Tibial artery (tissue), 4 donors: Measurements from ENCODE around the gene ACBD5.
A peak's percentile ranks its signal among the peaks of the same experiment; 100 is the strongest.

Experiments used
- DNase-seq, 2 donors: peaks; one replicate each; pipeline ENCODE4 v3.0.0-alpha.2; 2019
- H3K27ac ChIP-seq, 2 donors: fragments of 200-600 bp; sonication (generic) in 1 of 2; 1 replicate in 1 of 2; 2 replicates in 1 of 2; pipeline ENCODE4 v1.5.1; 2018 to 2019; ENCODE audit warnings: mild to moderate bottlenecking in 1 of 2
- H3K27me3 ChIP-seq, 2 donors: fragments of 200-600 bp; sonication (generic) in 1 of 2; one replicate each; pipeline versions ENCODE4 v1.5.1 to v1.6.0; 2016 to 2019
- H3K36me3 ChIP-seq, 3 donors: fragments of 200-600 bp; sonication (generic) in 2 of 3; one replicate each; pipeline ENCODE4 v1.5.1; 2016 to 2019; ENCODE audit warnings: mild to moderate bottlenecking in 2 of 3
- H3K4me1 ChIP-seq, 4 donors: fragments of 200-600 bp; sonication (generic) in 2 of 4; 1 replicate in 3 of 4; 2 replicates in 1 of 4; pipeline ENCODE4 v1.5.1; 2016 to 2019
- H3K4me3 ChIP-seq, 2 donors: fragments of 200-600 bp; sonication (generic) in 1 of 2; 1 replicate in 1 of 2; 2 replicates in 1 of 2; pipeline ENCODE4 v1.5.1; 2018 to 2019; ENCODE audit warnings: mild to moderate bottlenecking in 2 of 2
- H3K9me3 ChIP-seq, 3 donors: fragments of 200-600 bp; sonication (generic) in 1 of 3; one replicate each; pipeline ENCODE4 v1.5.1; 2016 to 2019
- CTCF ChIP-seq, 2 experiments: fragments of 200-600 bp in 1 of 2; fragments of 450-650 bp in 1 of 2; IDR thresholded peaks; one replicate each; pipeline ENCODE4 v1.5.1; 2017 to 2019; ENCODE audit warnings: antibody characterized with exemption in 2 of 2, mild to moderate bottlenecking in 1 of 2, moderate library complexity in 1 of 2
- intact Hi-C: fragments of 100-400 bp; cut with DNase I; formaldehyde crosslinking; loops from one replicate; pipeline ENCODE4 v1.15.0; 2023; ENCODE audit warnings: low total_unique reads

The ACBD5 gene

DNA sequence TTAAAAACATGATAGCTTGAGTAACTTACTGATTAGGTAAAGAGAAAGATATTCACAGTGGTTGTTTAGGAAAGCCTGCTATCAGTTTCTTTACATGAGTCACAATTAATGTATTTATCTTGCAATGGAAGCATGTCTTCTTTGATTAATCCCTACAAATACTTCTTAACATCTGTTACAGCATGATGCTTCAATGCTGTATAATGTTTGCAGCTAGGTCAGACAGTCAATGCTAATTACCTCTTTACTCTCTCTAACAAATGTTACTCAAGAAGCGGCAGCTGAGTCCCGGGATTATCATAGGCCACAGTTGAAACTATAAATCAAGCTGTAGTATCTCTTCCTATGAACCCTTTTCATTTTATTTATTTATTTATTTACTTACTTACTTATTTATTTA, 33.2 kb downstream of the ACBD5 start:
- H3K4me1 ChIP-seq: no peaks in the 10 kb centered on the region
- no peaks in the 10 kb centered on the region for H3K9me3 ChIP-seq
- peaks cover 68 to 98% (median 93%) of the 10 kb centered on the region in 3 donors for H3K36me3 ChIP-seq
- no peaks in the 10 kb centered on the region for H3K27me3 ChIP-seq
- no peak overlapping the region for H3K27ac ChIP-seq
- no peak for DNase-seq
- no peak for TF ChIP-seq CTCF (IDR thresholded peaks at IDR 0.05)
- intact Hi-C loops: no loop called here
- no peak overlapping the region for H3K4me3 ChIP-seq

GRCh38 chr10:27203806-27204205, 36.8 kb downstream of the ACBD5 start:
- no peak for TF ChIP-seq CTCF (IDR thresholded peaks at IDR 0.05)
- Histone ChIP-seq H3K27ac (no peak overlapping the region), H3K27me3 (no peaks in the 10 kb centered on the region), H3K36me3 (peaks cover 44 to 99% (median 94%) of the 10 kb centered on the region in 3 donors), H3K4me1 (no peaks in the 10 kb centered on the region), H3K4me3 (no peak overlapping the region), H3K9me3 (no peaks in the 10 kb centered on the region)
- DNase-seq: no peak
- intact Hi-C loops: no loop called here

GRCh38 chr10:27197980-27198620, 42.5 kb downstream of the ACBD5 start:
- no peak overlapping the region for H3K27ac ChIP-seq

DNA sequence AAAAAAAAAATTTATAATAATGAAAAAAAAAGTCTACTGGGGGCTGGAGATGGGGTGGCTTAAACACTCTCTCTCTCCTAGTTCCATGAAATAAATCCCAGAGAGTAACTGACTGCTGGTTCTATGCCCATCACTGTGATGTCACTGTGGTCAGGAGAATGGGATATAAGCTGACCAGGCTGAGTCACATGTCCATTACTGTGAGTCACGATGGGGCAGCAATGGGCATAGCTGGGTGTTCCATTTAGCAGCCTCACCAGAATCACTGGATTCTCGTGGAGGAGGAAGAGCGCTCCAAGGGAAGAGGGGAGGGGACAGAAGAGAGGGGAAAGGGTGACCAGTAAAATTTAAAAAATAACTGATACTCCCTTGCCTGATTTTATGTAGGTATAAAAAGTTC, 48.3 kb downstream of the ACBD5 start:
- no peak overlapping the region for H3K27ac ChIP-seq
- intact Hi-C loops: no loop called here
- peaks cover 0 to 4% (median 0%) of the 10 kb centered on the region in 4 donors for H3K4me1 ChIP-seq
- no peak for TF ChIP-seq CTCF (IDR thresholded peaks at IDR 0.05)
- H3K27me3 ChIP-seq: no peaks in the 10 kb centered on the region
- no peaks in the 10 kb centered on the region for H3K9me3 ChIP-seq
- no peak overlapping the region for H3K4me3 ChIP-seq
- peaks cover 7 to 32% (median 9%) of the 10 kb centered on the region in 3 donors for H3K36me3 ChIP-seq
- DNase-seq: peak in 1 of 2 donors; percentile 44

More at GRCh38 chr10:27197980-27198620, 42.5 kb downstream of the ACBD5 start:
- intact Hi-C loops: no loop called here
- H3K4me3 ChIP-seq: no peak overlapping the region
- H3K9me3 ChIP-seq: no peaks in the 10 kb centered on the region
- no peaks in the 10 kb centered on the region for H3K4me1 ChIP-seq
- peaks cover 15 to 86% (median 59%) of the 10 kb centered on the region in 3 donors for H3K36me3 ChIP-seq
- no peak for DNase-seq
- no peak for TF ChIP-seq CTCF (IDR thresholded peaks at IDR 0.05)
- no peaks in the 10 kb centered on the region for H3K27me3 ChIP-seq

GRCh38 chr10:27190508-27190907, 50.1 kb downstream of the ACBD5 start:
- H3K9me3 ChIP-seq: no peaks in the 10 kb centered on the region
- DNase-seq: no peak
- no peak overlapping the region for H3K4me3 ChIP-seq
- H3K36me3 ChIP-seq: peaks cover 0 to 30% (median 19%) of the 10 kb centered on the region in 3 donors
- no peak overlapping the region for H3K27ac ChIP-seq
- intact Hi-C loops: no loop called here
- no peak for TF ChIP-seq CTCF (IDR thresholded peaks at IDR 0.05)
- peaks cover 0 to 4% (median 0%) of the 10 kb centered on the region in 4 donors for H3K4me1 ChIP-seq
- H3K27me3 ChIP-seq: no peaks in the 10 kb centered on the region
